HEK293 (cell line): ENCODE measurements around the gene SLU7.

Source experiments
- FEZF1 ChIP-seq: fragments of 450-650 bp; formaldehyde crosslinking; IDR thresholded peaks from 2 replicates; pipeline ENCODE4 v1.5.1; 2016; ENCODE audit warnings: missing biosample characterization, missing genetic modification characterization
- GLIS2 ChIP-seq: fragments of 450-650 bp; formaldehyde crosslinking; IDR thresholded peaks from 2 replicates; pipeline ENCODE4 v1.5.1; 2016; ENCODE audit warnings: missing biosample characterization, missing genetic modification characterization
- KLF1 ChIP-seq: fragments of 450-650 bp; formaldehyde crosslinking; IDR thresholded peaks from 2 replicates; pipeline ENCODE4 v1.5.1; 2016; ENCODE audit warnings: missing biosample characterization, missing genetic modification characterization
- REPIN1 ChIP-seq: fragments of 450-650 bp; formaldehyde crosslinking; IDR thresholded peaks from 2 replicates; pipeline ENCODE4 v1.5.1; 2017; ENCODE audit warnings: missing biosample characterization, missing genetic modification characterization, low read depth
- SP7 ChIP-seq: fragments of 450-650 bp; formaldehyde crosslinking; IDR thresholded peaks from 2 replicates; pipeline ENCODE4 v1.5.1; 2016; ENCODE audit warnings: missing biosample characterization, missing genetic modification characterization
- TRIM28 ChIP-seq: IDR thresholded peaks from 2 replicates; pipeline ENCODE4 v1.6.1; 2011; ENCODE audit warnings: low read length, control low read depth, borderline replicate concordance
- ZFP69B ChIP-seq: fragments of 450-650 bp; formaldehyde crosslinking; IDR thresholded peaks from 2 replicates; pipeline ENCODE4 v1.5.1; 2016; ENCODE audit warnings: missing biosample characterization, missing genetic modification characterization
- ZNF133 ChIP-seq: fragments of 450-650 bp; formaldehyde crosslinking; IDR thresholded peaks from 2 replicates; pipeline ENCODE4 v1.5.1; 2016; ENCODE audit warnings: missing biosample characterization, missing genetic modification characterization
- ZNF202 ChIP-seq: fragments of 450-650 bp; formaldehyde crosslinking; IDR thresholded peaks from 2 replicates; pipeline ENCODE4 v1.5.1; 2016; ENCODE audit warnings: missing biosample characterization, missing genetic modification characterization, borderline replicate concordance
- ZNF211 ChIP-seq: fragments of 450-650 bp; formaldehyde crosslinking; IDR thresholded peaks from 2 replicates; pipeline ENCODE4 v1.5.1; 2016; ENCODE audit warnings: low read depth, missing biosample characterization, missing genetic modification characterization
- ZNF292 ChIP-seq: fragments of 450-650 bp; formaldehyde crosslinking; IDR thresholded peaks from 2 replicates; pipeline ENCODE4 v1.5.1; 2016; ENCODE audit warnings: low read depth, missing biosample characterization, missing genetic modification characterization, borderline replicate concordance
- ZNF302 ChIP-seq: fragments of 450-650 bp; formaldehyde crosslinking; IDR thresholded peaks from 2 replicates; pipeline ENCODE4 v1.5.1; 2016; ENCODE audit warnings: missing biosample characterization, missing genetic modification characterization, low read depth
- ZNF311 ChIP-seq: fragments of 450-650 bp; formaldehyde crosslinking; IDR thresholded peaks from 2 replicates; pipeline ENCODE4 v1.5.1; 2017; ENCODE audit warnings: missing biosample characterization, missing genetic modification characterization, borderline replicate concordance
- ZNF324 ChIP-seq: fragments of 450-650 bp; formaldehyde crosslinking; IDR thresholded peaks from 2 replicates; pipeline ENCODE4 v1.5.1; 2016; ENCODE audit warnings: missing biosample characterization, missing genetic modification characterization
- ZNF335 ChIP-seq: fragments of 450-650 bp; formaldehyde crosslinking; conservative IDR thresholded peaks from 2 replicates; pipeline ENCODE4 v1.5.1; 2016; ENCODE audit warnings: missing biosample characterization, missing genetic modification characterization
- ZNF341 ChIP-seq: fragments of 450-650 bp; formaldehyde crosslinking; IDR thresholded peaks from 2 replicates; pipeline ENCODE4; 2016; ENCODE audit warnings: low read depth, missing biosample characterization, missing genetic modification characterization
- ZNF350 ChIP-seq: fragments of 450-650 bp; formaldehyde crosslinking; IDR thresholded peaks from 2 replicates; pipeline ENCODE4 v1.5.0; 2017; ENCODE audit warnings: missing biosample characterization, mild to moderate bottlenecking, missing genetic modification characterization
- ZNF354C ChIP-seq: fragments of 450-650 bp; formaldehyde crosslinking; IDR thresholded peaks from 2 replicates; pipeline ENCODE4 v1.5.1; 2016; ENCODE audit warnings: missing biosample characterization, missing genetic modification characterization, low read depth, borderline replicate concordance
- ZNF366 ChIP-seq: fragments of 450-650 bp; formaldehyde crosslinking; conservative IDR thresholded peaks from 2 replicates; pipeline ENCODE4 v1.5.1; 2016; ENCODE audit warnings: missing biosample characterization, missing genetic modification characterization
- ZNF404 ChIP-seq: fragments of 450-650 bp; formaldehyde crosslinking; IDR thresholded peaks from 2 replicates; pipeline ENCODE4 v1.5.1; 2017; ENCODE audit warnings: missing biosample characterization, missing genetic modification characterization
- ZNF433 ChIP-seq: fragments of 450-650 bp; formaldehyde crosslinking; IDR thresholded peaks from 2 replicates; pipeline ENCODE4 v1.5.1; 2016; ENCODE audit warnings: missing biosample characterization, missing genetic modification characterization, low read depth
- ZNF473 ChIP-seq: fragments of 450-650 bp; formaldehyde crosslinking; IDR thresholded peaks from 2 replicates; pipeline ENCODE4 v1.5.1; 2017; ENCODE audit warnings: missing biosample characterization, missing genetic modification characterization
- ZNF548 ChIP-seq: fragments of 450-650 bp; formaldehyde crosslinking; IDR thresholded peaks from 2 replicates; pipeline ENCODE4 v1.5.1; 2016; ENCODE audit warnings: missing biosample characterization, missing genetic modification characterization
- ZNF561 ChIP-seq: fragments of 450-650 bp; IDR thresholded peaks from 2 replicates; pipeline ENCODE4 v1.5.1; 2018; ENCODE audit warnings: missing biosample characterization, missing genetic modification characterization, borderline replicate concordance
- ZNF670 ChIP-seq: fragments of 450-650 bp; formaldehyde crosslinking; IDR thresholded peaks from 2 replicates; pipeline ENCODE4 v1.5.1; 2016; ENCODE audit warnings: missing biosample characterization, missing genetic modification characterization, low read depth
- ZNF707 ChIP-seq: fragments of 450-650 bp; formaldehyde crosslinking; IDR thresholded peaks from 2 replicates; pipeline ENCODE4 v1.5.1; 2016; ENCODE audit warnings: missing biosample characterization, missing genetic modification characterization
- ZNF776 ChIP-seq: fragments of 450-650 bp; formaldehyde crosslinking; IDR thresholded peaks from 2 replicates; pipeline ENCODE4 v1.5.0; 2017; ENCODE audit warnings: missing biosample characterization, missing genetic modification characterization, borderline replicate concordance
- ZNF777 ChIP-seq: fragments of 450-650 bp; formaldehyde crosslinking; IDR thresholded peaks from 2 replicates; pipeline ENCODE4 v1.5.1; 2017; ENCODE audit warnings: missing biosample characterization, missing genetic modification characterization, borderline replicate concordance
- TF ChIP-seq, protein P1 (sequence below): fragments of 450-650 bp; formaldehyde crosslinking; IDR thresholded peaks from 2 replicates; pipeline ENCODE4 v1.5.1; 2017; ENCODE audit warnings: missing biosample characterization, missing genetic modification characterization
- TF ChIP-seq, protein P2 (sequence below): fragments of 450-650 bp; formaldehyde crosslinking; IDR thresholded peaks from 2 replicates; pipeline ENCODE4 v1.5.1; 2016; ENCODE audit warnings: missing biosample characterization, missing genetic modification characterization
- TF ChIP-seq, protein P3 (sequence below): fragments of 450-650 bp; formaldehyde crosslinking; IDR thresholded peaks from 2 replicates; pipeline ENCODE4 v1.5.1; 2016; ENCODE audit warnings: missing biosample characterization, missing genetic modification characterization
- TF ChIP-seq, protein P4 (sequence below): fragments of 450-650 bp; formaldehyde crosslinking; IDR thresholded peaks from 2 replicates; pipeline ENCODE4 v1.5.1; 2016; ENCODE audit warnings: missing biosample characterization, missing genetic modification characterization
- TF ChIP-seq, protein P5 (sequence below): fragments of 450-650 bp; formaldehyde crosslinking; IDR thresholded peaks from 2 replicates; pipeline ENCODE4 v1.5.1; 2017; ENCODE audit warnings: missing biosample characterization, missing genetic modification characterization

SLU7 gene

DNA sequence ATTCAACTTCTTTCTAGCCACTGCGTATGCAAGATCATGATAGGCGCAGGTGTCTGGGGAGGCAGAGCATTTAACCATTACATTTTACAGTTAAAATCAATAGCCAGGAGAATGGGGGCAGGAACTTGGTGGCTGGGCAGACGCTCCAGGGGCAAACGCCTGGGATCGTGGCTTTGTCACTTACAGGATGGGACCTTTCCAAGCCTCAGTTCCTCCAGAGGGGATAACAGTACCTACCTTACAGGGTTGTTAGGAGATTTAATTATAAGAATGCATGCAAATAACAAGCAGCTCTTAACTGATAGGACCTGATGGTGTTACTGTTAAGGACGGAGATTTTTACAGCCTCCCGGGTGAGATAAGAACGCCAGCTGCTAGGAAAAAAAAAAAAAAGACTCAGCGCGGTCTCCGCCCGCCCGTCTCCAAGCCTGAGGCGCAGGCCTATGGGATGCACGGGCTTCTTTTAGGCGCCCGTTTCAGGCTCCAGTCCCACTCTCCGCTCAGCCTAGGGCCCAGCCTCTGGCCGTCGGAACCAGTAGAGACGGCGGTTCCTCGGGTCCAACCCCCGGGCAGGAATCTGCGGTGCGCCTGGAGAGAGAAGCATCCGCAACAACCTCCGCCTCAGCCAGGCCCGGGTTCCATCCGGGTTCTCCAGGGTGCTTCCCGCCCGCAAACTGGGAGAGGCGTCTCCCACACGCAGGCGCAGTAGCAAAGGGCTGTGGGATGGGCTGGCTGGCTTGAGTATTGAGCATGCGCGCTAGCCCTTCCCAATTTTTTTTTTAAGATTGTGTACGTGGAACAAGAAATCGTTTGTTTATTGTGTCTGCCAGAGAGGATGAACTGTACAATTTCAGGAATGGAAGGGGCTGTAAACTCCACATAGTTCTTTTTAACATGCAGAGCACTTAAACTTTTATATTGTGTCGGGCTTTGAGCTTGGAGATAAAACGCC, 19.2 kb downstream of the SLU7 start, which contains the start of gene FAM200C (continued):
- TF ChIP-seq, protein P1, sequence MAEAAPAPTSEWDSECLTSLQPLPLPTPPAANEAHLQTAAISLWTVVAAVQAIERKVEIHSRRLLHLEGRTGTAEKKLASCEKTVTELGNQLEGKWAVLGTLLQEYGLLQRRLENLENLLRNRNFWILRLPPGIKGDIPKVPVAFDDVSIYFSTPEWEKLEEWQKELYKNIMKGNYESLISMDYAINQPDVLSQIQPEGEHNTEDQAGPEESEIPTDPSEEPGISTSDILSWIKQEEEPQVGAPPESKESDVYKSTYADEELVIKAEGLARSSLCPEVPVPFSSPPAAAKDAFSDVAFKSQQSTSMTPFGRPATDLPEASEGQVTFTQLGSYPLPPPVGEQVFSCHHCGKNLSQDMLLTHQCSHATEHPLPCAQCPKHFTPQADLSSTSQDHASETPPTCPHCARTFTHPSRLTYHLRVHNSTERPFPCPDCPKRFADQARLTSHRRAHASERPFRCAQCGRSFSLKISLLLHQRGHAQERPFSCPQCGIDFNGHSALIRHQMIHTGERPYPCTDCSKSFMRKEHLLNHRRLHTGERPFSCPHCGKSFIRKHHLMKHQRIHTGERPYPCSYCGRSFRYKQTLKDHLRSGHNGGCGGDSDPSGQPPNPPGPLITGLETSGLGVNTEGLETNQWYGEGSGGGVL (tag by site-specific recombination) = no peak
- TF ChIP-seq ZNF133 (no peak), ZNF404 (tag by site-specific recombination) (no peak), GLIS2 (no peak), ZNF324 (no peak), ZNF548 (no peak), ZFP69B (0 out of 2 replicates have a peak, but pooled peaks have one; percentile 60), ZNF561 (tag by site-specific recombination) (peak; percentile 99), ZNF354C (tag by site-specific recombination) (no peak), ZNF292 (tag by site-specific recombination) (no peak), REPIN1 (tag by site-specific recombination) (no peak), ZNF670 (tag by site-specific recombination) (no peak), ZNF302 (tag by site-specific recombination) (no peak), ZNF473 (tag by site-specific recombination) (no peak), SP7 (tag by site-specific recombination) (peak; percentile 78), ZNF776 (tag by site-specific recombination) (no peak), ZNF366 (0 out of 2 replicates have a peak, but pooled peaks have one; percentile 19), ZNF335 (tag by site-specific recombination) (peak; percentile 92), TRIM28 (0 out of 2 replicates have a peak, but pooled peaks have one; percentile 25), ZNF211 (tag by site-specific recombination) (no peak), ZNF777 (tag by site-specific recombination) (0 out of 2 replicates have a peak, but pooled peaks have one; percentile 17), ZNF341 (tag by site-specific recombination) (no peak), KLF1 (tag by site-specific recombination) (0 out of 2 replicates have a peak, but pooled peaks have one; percentile 35), ZNF707 (no peak), ZNF311 (tag by site-specific recombination) (no peak), FEZF1 (no peak), ZNF350 (tag by site-specific recombination) (no peak), ZNF433 (tag by site-specific recombination) (no peak), ZNF202 (tag by site-specific recombination) (no peak)
- TF ChIP-seq, protein P2, sequence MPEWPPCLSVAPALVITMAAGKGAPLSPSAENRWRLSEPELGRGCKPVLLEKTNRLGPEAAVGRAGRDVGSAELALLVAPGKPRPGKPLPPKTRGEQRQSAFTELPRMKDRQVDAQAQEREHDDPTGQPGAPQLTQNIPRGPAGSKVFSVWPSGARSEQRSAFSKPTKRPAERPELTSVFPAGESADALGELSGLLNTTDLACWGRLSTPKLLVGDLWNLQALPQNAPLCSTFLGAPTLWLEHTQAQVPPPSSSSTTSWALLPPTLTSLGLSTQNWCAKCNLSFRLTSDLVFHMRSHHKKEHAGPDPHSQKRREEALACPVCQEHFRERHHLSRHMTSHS = no peak
- TF ChIP-seq, protein P3, sequence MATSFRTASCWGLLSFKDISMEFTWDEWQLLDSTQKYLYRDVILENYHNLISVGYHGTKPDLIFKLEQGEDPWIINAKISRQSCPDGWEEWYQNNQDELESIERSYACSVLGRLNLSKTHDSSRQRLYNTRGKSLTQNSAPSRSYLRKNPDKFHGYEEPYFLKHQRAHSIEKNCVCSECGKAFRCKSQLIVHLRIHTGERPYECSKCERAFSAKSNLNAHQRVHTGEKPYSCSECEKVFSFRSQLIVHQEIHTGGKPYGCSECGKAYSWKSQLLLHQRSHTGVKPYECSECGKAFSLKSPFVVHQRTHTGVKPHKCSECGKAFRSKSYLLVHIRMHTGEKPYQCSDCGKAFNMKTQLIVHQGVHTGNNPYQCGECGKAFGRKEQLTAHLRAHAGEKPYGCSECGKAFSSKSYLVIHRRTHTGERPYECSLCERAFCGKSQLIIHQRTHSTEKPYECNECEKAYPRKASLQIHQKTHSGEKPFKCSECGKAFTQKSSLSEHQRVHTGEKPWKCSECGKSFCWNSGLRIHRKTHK (tag by site-specific recombination) = no peak
- TF ChIP-seq, protein P4, sequence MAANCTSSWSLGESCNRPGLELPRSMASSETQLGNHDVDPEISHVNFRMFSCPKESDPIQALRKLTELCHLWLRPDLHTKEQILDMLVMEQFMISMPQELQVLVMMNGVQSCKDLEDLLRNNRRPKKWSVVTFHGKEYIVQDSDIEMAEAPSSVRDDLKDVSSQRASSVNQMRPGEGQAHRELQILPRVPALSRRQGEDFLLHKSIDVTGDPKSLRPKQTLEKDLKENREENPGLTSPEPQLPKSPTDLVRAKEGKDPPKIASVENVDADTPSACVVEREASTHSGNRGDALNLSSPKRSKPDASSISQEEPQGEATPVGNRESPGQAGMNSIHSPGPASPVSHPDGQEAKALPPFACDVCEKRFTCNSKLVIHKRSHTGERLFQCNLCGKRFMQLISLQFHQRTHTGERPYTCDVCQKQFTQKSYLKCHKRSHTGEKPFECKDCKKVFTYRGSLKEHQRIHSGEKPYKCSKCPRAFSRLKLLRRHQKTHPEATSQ = no peak
- TF ChIP-seq, protein P5, sequence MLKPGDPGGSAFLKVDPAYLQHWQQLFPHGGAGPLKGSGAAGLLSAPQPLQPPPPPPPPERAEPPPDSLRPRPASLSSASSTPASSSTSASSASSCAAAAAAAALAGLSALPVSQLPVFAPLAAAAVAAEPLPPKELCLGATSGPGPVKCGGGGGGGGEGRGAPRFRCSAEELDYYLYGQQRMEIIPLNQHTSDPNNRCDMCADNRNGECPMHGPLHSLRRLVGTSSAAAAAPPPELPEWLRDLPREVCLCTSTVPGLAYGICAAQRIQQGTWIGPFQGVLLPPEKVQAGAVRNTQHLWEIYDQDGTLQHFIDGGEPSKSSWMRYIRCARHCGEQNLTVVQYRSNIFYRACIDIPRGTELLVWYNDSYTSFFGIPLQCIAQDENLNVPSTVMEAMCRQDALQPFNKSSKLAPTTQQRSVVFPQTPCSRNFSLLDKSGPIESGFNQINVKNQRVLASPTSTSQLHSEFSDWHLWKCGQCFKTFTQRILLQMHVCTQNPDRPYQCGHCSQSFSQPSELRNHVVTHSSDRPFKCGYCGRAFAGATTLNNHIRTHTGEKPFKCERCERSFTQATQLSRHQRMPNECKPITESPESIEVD = no peak
